CD4-positive, alpha-beta T cell treated with Interleukin-1 beta for 1 hour (primary cell): ENCODE measurements around the gene SAMD10.

Experiments
- DNase-seq, 2 donors: peaks; one replicate each; pipeline ENCODE4 v3.0.0-alpha.2; 2020 to 2022

The SAMD10 gene

DNA sequence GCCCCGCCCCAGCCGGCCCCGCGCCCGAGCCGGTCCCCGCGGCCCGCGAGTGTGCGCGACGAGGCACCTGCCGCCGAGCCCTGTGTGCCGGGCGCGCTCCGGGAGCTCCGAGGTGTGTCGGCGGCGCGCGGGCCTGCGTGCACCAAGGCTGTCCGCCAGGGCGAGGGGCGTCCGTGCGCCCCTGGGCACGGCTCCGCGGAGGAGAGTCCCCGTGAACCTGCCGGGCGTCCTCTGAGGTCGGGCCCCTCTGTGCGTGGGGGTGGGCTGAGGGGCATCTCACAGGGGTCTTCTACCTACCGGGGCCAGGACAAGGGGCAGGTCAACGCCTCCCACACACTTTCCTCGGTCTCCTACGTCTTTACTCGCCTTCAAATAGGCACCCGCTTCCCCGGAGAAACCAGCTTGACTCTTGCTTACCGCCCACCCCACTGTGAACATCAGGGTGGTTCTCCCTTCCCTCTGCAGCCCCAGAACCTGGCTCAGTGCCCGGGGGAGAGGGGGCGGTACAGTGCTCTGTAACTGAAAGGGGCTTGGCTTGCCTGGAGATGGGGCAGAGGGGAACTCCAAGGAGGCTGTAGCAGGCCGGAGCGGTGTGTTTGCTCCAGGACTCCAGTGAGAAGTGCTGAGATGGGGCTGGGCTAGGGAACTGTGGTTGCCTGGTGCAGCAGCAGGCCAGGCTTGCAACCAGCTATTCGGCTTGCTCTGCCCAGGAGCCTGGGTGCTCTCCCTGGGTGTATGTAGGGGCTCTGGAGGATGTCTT, at the start of gene SAMD10:
Gene SAMD10, minus strand, starts transcription at position 86 of the 760 bp plus-strand sequence. CDS start 175 bp downstream, outside the sequence.
- peak; percentile 58 to 63 for DNase-seq

DNA sequence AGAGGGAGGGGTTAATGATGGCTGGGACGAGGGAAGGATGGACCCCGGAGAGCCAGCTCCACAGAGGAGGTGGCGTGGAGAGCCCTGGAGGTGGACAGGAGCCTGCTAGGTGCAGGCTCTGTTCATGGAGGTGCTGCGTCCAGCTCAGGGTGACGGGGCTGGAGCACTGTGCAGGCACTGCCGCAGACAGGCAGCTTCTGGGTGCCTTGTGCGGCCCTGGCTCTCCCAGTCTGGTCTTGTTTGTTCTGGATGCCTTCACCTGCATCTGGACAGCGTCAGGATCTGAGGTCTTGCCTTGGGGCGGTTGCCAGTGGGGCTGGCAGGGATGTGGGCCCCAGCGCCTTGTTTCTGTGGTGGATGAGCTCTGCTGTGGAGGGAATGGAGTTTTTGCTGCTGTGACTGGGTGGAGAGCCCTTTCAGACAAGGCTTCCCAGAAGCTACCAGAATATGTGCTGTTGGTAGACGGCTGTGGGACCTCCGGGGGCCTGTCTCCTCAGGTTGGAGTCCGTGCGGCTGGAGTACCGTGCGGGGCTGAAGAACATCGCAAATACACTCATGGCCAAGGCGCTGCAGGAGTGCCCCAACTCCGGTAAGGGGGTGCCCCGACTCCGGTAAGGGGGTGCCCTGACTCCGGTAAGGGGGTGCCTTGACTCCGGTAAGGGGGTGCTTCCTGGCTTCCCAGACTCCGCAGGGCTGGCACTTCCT, 48.7 kb upstream of the SAMD10 start:
- DNase-seq: no peak

DNA sequence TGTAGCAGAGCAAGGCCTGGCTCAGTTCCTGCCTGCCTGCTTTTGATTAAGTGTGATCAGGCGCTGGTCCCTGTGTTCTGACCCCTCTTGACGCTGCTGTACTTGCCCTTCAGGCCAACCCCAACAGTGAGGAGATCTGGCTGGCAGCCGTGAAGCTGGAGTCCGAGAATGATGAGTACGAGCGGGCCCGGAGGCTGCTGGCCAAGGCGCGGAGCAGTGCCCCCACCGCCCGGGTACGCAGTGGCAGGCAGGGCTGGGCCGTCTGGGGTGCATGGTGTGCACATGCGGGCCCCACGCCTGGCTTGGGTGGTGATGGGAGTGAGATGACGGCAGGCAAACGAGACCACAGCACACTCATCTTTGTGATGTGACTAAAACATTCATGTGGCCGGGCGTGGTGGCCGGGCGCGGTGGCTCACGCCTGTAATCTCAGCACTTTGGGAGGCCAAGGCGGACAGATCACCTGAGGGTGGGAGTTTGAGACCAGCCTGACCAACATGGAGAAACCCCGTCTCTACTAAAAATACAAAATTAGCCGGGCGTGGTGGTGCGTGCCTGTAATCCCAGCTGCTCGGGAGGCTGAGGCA, 46.5 kb upstream of the SAMD10 start:
- DNase-seq: no peak

GRCh38 chr20:64025101-64025825, 45.8 kb upstream of the SAMD10 start:
- DNase-seq: no peak

DNA sequence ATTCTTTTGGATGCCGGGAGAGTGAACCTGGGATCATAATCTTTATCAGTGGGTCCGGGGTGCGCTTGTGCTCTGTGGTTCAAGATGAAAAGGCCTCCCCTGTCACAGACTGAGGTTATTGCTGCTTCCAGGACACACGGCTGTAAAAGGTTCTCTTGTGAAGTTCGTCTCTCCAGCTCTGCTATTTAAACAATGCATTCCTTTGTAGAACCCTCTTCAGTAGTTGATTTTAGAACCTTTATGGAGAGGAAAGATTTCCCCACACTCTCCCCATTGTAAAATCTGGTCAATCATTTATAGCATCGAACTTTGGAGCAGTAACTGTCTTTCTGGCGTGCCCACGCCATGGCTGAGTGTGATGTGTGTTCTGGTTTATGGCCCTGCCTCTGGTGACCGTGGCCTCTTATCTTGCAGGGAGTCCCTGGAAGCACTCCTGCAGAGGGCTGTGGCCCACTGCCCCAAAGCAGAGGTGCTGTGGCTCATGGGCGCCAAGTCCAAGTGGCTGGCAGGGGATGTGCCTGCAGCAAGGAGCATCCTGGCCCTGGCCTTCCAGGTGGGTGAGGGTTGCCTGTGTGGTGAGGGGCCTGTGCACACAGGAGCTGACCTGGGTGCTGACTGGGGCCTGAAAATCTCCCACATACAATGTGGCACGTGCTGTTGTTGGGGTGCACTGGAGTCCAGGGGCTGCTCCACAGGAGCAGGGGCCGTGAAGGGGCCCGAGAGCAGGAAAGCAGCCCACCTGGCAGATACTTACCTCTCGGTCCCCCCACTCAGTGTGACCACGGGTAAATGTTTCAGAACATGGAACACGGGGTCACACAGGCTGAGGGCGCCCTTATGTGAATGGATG, 44.9 kb upstream of the SAMD10 start:
- DNase-seq: no peak

DNA sequence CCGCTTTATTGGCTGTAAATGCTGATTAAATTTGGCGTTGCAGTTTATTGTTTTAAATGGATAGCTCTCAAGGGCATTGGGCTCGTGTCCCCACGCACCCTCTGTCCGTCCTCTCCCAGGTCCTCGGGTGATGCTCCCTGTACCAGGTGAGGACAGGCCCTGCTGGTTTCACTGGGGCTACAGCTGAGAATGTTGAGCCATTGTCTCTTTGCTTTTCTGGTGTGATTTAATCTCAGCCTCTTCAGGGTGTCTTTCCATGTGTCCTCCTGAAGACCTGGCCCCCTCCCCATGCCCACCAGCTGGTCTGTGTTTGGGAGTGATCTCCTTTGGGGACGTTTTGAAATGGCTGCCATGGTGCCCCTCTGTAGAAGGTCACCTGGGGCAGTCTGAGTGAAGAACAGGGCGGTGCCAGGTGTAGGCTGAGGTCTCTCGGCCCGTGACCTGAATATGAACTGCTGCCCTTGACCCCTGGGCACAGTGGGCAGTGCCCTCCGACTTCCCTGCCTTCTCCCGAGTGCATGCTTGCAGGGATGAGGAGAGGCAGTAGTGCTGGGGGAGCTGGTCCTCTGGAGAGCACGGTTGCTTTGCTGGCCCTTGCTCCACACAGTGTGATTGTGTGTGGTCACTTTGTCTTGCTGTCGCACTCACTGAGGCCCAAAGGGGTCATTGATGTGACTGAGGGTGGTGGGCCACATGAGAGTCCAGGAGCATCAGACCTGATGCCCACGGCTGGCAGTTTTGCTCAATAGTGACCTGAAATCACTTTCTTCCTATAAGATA, 44.1 kb upstream of the SAMD10 start:
- no peak for DNase-seq

GRCh38 chr20:64022671-64023360, 43.4 kb upstream of the SAMD10 start:
- no peak for DNase-seq

GRCh38 chr20:64021124-64021975, 41.9 kb upstream of the SAMD10 start:
- no peak for DNase-seq

GRCh38 chr20:64015635-64016034, 36.2 kb upstream of the SAMD10 start:
- DNase-seq: no peak

DNA sequence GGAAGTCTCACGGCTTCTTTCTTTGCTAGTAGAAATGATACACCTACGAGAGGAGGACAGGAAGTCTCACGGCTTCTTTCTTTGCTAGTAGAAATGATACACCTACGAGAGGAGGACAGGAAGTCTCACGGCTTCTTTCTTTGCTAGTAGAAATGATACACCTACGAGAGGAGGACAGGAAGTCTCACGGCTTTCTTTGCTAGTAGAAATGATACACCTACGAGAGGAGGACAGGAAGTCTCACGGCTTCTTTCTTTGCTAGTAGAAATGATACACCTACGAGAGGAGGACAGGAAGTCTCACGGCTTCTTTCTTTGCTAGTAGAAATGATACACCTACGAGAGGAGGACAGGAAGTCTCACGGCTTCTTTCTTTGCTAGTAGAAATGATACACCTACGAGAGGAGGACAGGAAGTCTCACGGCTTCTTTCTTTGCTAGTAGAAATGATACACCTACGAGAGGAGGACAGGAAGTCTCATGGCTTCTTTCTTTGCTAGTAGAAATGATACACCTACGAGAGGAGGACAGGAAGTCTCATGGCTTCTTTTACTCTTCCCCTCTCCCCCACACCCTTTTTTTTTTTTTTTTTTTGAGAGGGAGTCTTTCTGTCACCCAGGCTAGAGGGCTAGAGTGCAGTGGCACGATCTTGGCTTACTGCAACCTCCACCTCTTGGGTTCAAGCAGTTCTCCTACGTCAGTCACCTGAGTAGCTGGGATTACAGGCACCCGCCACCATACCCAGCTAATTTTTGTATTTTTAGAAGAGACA, 33.1 kb upstream of the SAMD10 start:
- peak in 1 of 2 donors; percentile 37 for DNase-seq

- DNase-seq: peak in 1 of 2 donors; percentile 7
Measured at GRCh38 chr20:64011366-64011779, 31.9 kb upstream of the SAMD10 start.

DNA sequence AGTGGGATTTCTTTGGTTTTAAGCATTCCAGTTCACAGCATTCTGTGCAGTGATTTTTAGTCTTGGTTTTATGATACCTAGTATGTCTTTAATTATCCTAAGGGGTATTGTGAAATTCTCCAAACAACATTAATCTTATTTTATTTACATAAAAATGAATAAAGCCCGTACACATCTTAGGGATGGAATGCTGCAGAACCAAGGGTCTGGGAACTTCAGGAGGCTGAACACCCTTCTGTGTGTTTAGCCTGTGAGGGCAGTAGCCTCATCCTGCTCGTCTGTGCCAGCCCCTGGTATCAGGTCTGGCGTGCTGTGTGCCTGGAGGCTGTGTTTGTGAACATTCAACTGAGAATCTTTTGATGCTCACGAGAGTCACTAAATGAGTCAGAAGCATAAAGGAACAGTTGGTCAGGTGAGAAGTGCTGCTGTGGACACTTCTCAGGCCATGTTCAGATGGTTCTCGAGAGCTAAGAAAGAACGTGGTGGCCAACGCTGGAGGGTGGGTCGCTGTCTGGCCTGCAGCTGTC, 31.3 kb upstream of the SAMD10 start:
- DNase-seq: no peak

DNA sequence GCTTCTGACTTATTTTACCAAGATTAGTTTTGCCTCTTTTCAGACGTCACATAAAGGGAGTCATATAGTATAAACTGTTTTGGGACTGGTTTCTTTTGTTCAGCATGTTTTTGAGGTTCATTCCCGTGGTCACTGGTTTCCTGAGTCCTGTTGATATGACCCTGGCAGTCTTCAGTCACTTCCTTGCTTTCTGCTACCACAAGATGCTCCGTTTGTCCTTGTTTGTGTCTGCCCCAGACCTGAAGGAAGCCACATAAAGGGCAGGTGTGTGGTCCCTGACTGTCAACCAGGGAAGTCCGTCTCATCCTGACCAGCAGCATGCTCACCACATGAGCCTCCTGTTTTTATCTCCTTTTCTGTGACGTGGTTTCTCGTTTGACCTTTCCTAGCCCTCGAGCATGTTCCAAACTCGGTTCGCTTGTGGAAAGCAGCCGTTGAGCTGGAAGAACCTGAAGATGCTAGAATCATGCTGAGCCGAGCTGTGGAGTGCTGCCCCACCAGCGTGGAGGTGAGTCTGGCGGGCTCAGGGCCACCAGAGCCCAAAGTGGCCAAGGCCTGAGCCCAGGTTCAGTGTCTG, 30.5 kb upstream of the SAMD10 start:
- DNase-seq: no peak

DNA sequence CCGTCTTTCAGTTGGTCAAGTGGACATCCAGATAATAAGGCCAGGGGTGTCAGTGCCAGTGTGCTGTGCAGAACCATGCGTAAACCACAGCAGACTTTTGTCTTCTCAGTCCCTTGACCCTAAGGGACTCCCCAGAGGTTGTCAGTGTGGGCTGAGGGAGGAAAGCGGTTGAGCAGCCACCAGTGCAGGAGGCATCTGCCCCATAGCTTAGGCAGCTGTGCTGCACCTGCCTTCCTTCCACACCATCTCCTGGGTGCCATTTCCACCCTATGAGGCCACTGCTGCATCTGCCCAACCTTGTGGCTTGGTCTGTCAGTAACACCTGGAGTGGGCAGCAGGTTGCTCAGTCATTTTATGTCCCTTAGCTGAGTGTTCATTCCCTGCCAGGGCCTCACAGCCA, 27.5 kb upstream of the SAMD10 start:
- no peak for DNase-seq

- DNase-seq: no peak
Measured at GRCh38 chr20:64006490-64006889, 27.0 kb upstream of the SAMD10 start.

- no peak for DNase-seq
Measured at GRCh38 chr20:64005394-64005793, 26.0 kb upstream of the SAMD10 start.

- DNase-seq: no peak
Measured at GRCh38 chr20:64003960-64004725, 24.7 kb upstream of the SAMD10 start.

DNA sequence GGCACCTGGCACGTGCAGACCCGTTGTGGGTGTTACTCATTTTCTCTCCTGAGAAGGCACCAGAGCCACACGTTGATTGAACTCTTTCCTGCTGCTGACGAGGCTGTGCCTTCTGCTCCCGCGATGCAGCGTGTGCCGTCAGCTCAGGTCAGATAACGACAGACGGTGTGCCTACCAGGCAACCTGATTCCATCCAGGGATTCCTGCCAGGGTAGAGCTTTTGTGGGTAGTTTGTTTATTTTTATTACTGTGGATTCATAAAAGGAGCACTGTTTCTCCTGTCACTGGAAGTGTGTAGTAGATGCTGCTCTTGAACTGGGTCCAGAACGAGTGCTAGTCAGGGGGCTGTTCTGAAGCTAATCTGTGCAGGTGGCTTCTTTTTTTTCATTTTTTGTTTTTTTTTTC, 22.2 kb upstream of the SAMD10 start:
- no peak for DNase-seq
